Measurements from ENCODE around the gene PLEK2. TPM values are rescaled to one million over a fixed set of nuclear protein-coding genes. Genes with fewer than 3 reads are reported as not detected.
A peak's percentile ranks its signal among the peaks of the same experiment; 100 is the strongest.

PLEK2 gene
- polyA plus RNA-seq, 2 of the 4 experiments (the other 2 are of a cell fraction): 14.6 to 14.7 TPM

GRCh38 chr14:67418401-67419191, 6.6 kb upstream of the PLEK2 start:
- Histone ChIP-seq H3K4me3 (no peak overlapping the region), H3K27ac (peak overlapping the region; percentile 29 to 56; a peak in 4 of 6 replicates), H3K9me3 (no peaks in the 10 kb centered on the region), H3K4me2 (peak overlapping the region; percentile 50), H3K4me1 (peaks cover 26% of the 10 kb centered on the region)
- DNase-seq (ENCODE audit: low read depth in 1 of 2, low spot score in 1 of 2) (peak in 1 of 2 experiments; percentile 35), ATAC-seq (peak; percentile 19 to 60; a peak in 3 of 6 replicates), FAIRE-seq (no peak)
- CTCF ChIA-PET: interaction anchor here (0.9 to 21.5 kb wide), 7 partner anchors 8 to 1060 kb away, joined by 3 to 517 read pairs (median 4); no protein-coding TSS in a partner anchor
- POLR2A ChIA-PET: no interaction called here
- WGBS (ENCODE audit: missing lambda C conversion rate): 67% methylated on average over 11 of the region's 11 CpGs
- TF ChIP-seq MAFK (IDR thresholded peaks at IDR 0.05; ENCODE audit: partially characterized antibody): no peak
- no peak for TF ChIP-seq TFCP2L1 (CRISPR knock-in tag; IDR thresholded peaks at IDR 0.05)
- TF ChIP-seq KDM5A (IDR thresholded peaks at IDR 0.05): no peak

- ChIA-PET POLR2A (no interaction called here), CTCF (interaction anchor here (0.7 to 21.5 kb wide), 5 partner anchors 9 to 313 kb away, joined by 3 to 517 read pairs (median 4); no protein-coding TSS in a partner anchor)
- Histone ChIP-seq H3K27ac (no peak overlapping the region), H3K4me3 (no peak overlapping the region), H3K4me2 (no peak overlapping the region), H3K9me3 (no peaks in the 10 kb centered on the region), H3K4me1 (peaks cover 28% of the 10 kb centered on the region)
- DNase-seq (ENCODE audit: low read depth in 1 of 2, low spot score in 1 of 2) (no peak), ATAC-seq (no peak), FAIRE-seq (no peak)
- TF ChIP-seq CEBPB (IDR thresholded peaks at IDR 0.05) (no peak), ZC3H11A (IDR thresholded peaks at IDR 0.05) (no peak), HEYL (CRISPR knock-in tag; IDR thresholded peaks at IDR 0.05) (no peak), ELK1 (IDR thresholded peaks at IDR 0.05; ENCODE audit: low read depth, low read length) (no peak), SREBF2 (IDR thresholded peaks at IDR 0.05) (no peak), CBX2 (IDR thresholded peaks at IDR 0.05; ENCODE audit: borderline replicate concordance, low read depth) (no peak), RCOR1 (IDR thresholded peaks at IDR 0.05; ENCODE audit: low read depth, low read length) (no peak), NFE2L2 (conservative IDR thresholded peaks at IDR 0.05; ENCODE audit: low read length) (no peak), MAX (IDR thresholded peaks at IDR 0.05) (no peak), MAFK (IDR thresholded peaks at IDR 0.05; ENCODE audit: partially characterized antibody) (no peak), KDM5A (IDR thresholded peaks at IDR 0.05) (no peak), POLR2AphosphoS2 (conservative IDR thresholded peaks at IDR 0.05; ENCODE audit: low read length) (no peak), RAD21 (conservative IDR thresholded peaks at IDR 0.05 in 1 of 2, IDR thresholded peaks at IDR 0.05 in 1 of 2) (no peak), CHD2 (IDR thresholded peaks at IDR 0.05; ENCODE audit: low read length, partially characterized antibody) (no peak), JUNB (IDR thresholded peaks at IDR 0.05) (no peak), USF2 (IDR thresholded peaks at IDR 0.05) (no peak)
- WGBS (ENCODE audit: missing lambda C conversion rate): 72% methylated on average over 3 of the region's 3 CpGs
These were observed 5.7 kb upstream of the PLEK2 start for GRCh38 chr14:67417633-67418032.

- no peak overlapping the region for H3K4me3 ChIP-seq
- H3K4me2 ChIP-seq: no peak overlapping the region
- DNase-seq (ENCODE audit: low read depth in 1 of 2, low spot score in 1 of 2) (no peak), FAIRE-seq (no peak), ATAC-seq (no peak)
- 97% methylated on average over 2 of the region's 2 CpGs for WGBS (ENCODE audit: missing lambda C conversion rate)
- no peaks in the 10 kb centered on the region for H3K9me3 ChIP-seq
- ChIA-PET CTCF (interaction anchor here (0.5 to 21.5 kb wide), 5 partner anchors 10 to 1178 kb away, joined by 3 to 517 read pairs (median 4); partner anchors contain the start of gene ATP6V1D), POLR2A (no interaction called here)
- H3K4me1 ChIP-seq: peaks cover 31% of the 10 kb centered on the region
- TF ChIP-seq HEYL (CRISPR knock-in tag; IDR thresholded peaks at IDR 0.05): no peak
- no peak for TF ChIP-seq RFX5 (IDR thresholded peaks at IDR 0.05)
- no peak for TF ChIP-seq CBX8 (IDR thresholded peaks at IDR 0.05)
- TF ChIP-seq EP300 (IDR thresholded peaks at IDR 0.05): no peak
- TF ChIP-seq EHMT2 (IDR thresholded peaks at IDR 0.05; ENCODE audit: low read depth): no peak
- TF ChIP-seq SREBF2 (IDR thresholded peaks at IDR 0.05): no peak
- H3K27ac ChIP-seq: no peak overlapping the region
These were observed 4.8 kb upstream of the PLEK2 start for GRCh38 chr14:67416810-67417209.
